GM18505 (cell line): ENCODE measurements around the gene NDUFB6.
"Not testable (repeated sequence)": the region's sequence is repeated elsewhere in the genome, so short reads cannot be mapped to it uniquely, and the experiment has no call there.

Source experiments
- ATAC-seq: cut with Tn5 transposase; IDR thresholded peaks from one replicate; pipeline ENCODE4 v1.9.1; 2021; ENCODE audit not compliant: unreplicated experiment
- POLR2A ChIP-seq: IDR thresholded peaks from 4 replicates; pipeline ENCODE4 v1.6.1; 2011; ENCODE audit warnings: borderline replicate concordance; ENCODE audit not compliant: insufficient read depth, insufficient read length; ENCODE audit errors: extremely low read depth

Gene NDUFB6

GRCh38 chr9:32554107-32554506, 18.9 kb downstream of the NDUFB6 start:
- TF ChIP-seq POLR2A = no peak
- ATAC-seq = no peak

- ATAC-seq = peak; percentile 73
These were observed 20.6 kb downstream of the NDUFB6 start, which contains the start of the genes SMIM27 and TOPORS for GRCh38 chr9:32552172-32552872. TSS of gene SMIM27 (plus strand) at chr9:32552327. CDS start at chr9:32552435, 108 bp downstream. TSS of gene TOPORS (minus strand) at chr9:32552586. CDS start at chr9:32552436, 150 bp downstream.

GRCh38 chr9:32551276-32552051, 21.5 kb downstream of the NDUFB6 start:
- TF ChIP-seq POLR2A = no peak
- peak; percentile 8 for ATAC-seq

More at GRCh38 chr9:32552172-32552872, 20.6 kb downstream of the NDUFB6 start, which contains the start of the genes SMIM27 and TOPORS:
- TF ChIP-seq POLR2A = peak; percentile 91

GRCh38 chr9:32550562-32551275, 22.2 kb downstream of the NDUFB6 start:
- peak; percentile 63 for ATAC-seq
- TF ChIP-seq POLR2A = no peak

GRCh38 chr9:32550150-32550561, 22.8 kb downstream of the NDUFB6 start:
- ATAC-seq = no peak
- TF ChIP-seq POLR2A = no peak

GRCh38 chr9:32548213-32548612, 24.7 kb downstream of the NDUFB6 start:
- ATAC-seq = not testable (repeated sequence)

- TF ChIP-seq POLR2A = no peak
These were observed 27.1 kb downstream of the NDUFB6 start for GRCh38 chr9:32545884-32546283.

GRCh38 chr9:32543047-32543446, 29.9 kb downstream of the NDUFB6 start:
- no peak for ATAC-seq
- TF ChIP-seq POLR2A = no peak

More at GRCh38 chr9:32545884-32546283, 27.1 kb downstream of the NDUFB6 start:
- no peak for ATAC-seq

- no peak for ATAC-seq
These were observed 39.1 kb downstream of the NDUFB6 start for GRCh38 chr9:32533816-32534215.

GRCh38 chr9:32533336-32533735, 39.6 kb downstream of the NDUFB6 start:
- no peak for TF ChIP-seq POLR2A
- no peak for ATAC-seq

More at GRCh38 chr9:32533816-32534215, 39.1 kb downstream of the NDUFB6 start:
- TF ChIP-seq POLR2A = no peak

- no peak for ATAC-seq
- no peak for TF ChIP-seq POLR2A
These were observed 46.3 kb downstream of the NDUFB6 start for GRCh38 chr9:32526707-32527048.

- ATAC-seq = peak; percentile 71
- TF ChIP-seq POLR2A = peak; percentile 54
These were observed 46.8 kb downstream of the NDUFB6 start, which contains the start of gene RIGI for GRCh38 chr9:32526041-32526706. TSS of gene RIGI (minus strand) at chr9:32526196. CDS start at chr9:32526166, 30 bp downstream.

- ATAC-seq = no peak
- no peak for TF ChIP-seq POLR2A
These were observed 47.3 kb downstream of the NDUFB6 start for GRCh38 chr9:32525709-32526030.

- no peak for ATAC-seq
- TF ChIP-seq POLR2A = no peak
These were observed 47.9 kb downstream of the NDUFB6 start for GRCh38 chr9:32524892-32525708.

- ATAC-seq = not testable (repeated sequence)
These were observed 48.4 kb downstream of the NDUFB6 start for GRCh38 chr9:32524558-32524891.
